Type B pancreatic cell (in vitro differentiated cells): ENCODE measurements around the gene SLITRK2. TPM values are rescaled to one million over a fixed set of nuclear protein-coding genes. Genes with fewer than 3 reads are reported as not detected.

Experiments
- DNase-seq: peaks from one replicate; pipeline ENCODE4 v3.0.0; 2021; ENCODE audit warnings: mixed read lengths; ENCODE audit not compliant: unreplicated experiment; ENCODE audit errors: extremely low spot score
- H3K27ac Mint-ChIP-seq: 2 replicates; pipeline ENCODE4 v1.8.0; 2021; ENCODE audit warnings: mild to moderate bottlenecking, mixed read lengths
- H3K27me3 Mint-ChIP-seq: 2 replicates; pipeline ENCODE4 v1.8.0; 2021; ENCODE audit warnings: mixed read lengths
- H3K36me3 Mint-ChIP-seq: 2 replicates; pipeline ENCODE4 v1.8.0; 2021; ENCODE audit warnings: mixed read lengths
- H3K4me1 Mint-ChIP-seq: one replicate; pipeline ENCODE4 v1.8.0; 2021; ENCODE audit warnings: mixed read lengths; ENCODE audit not compliant: unreplicated experiment
- H3K4me3 Mint-ChIP-seq: 2 replicates; pipeline ENCODE4 v1.8.0; 2021; ENCODE audit warnings: mild to moderate bottlenecking, mixed read lengths
- H3K9me3 Mint-ChIP-seq: 2 replicates; pipeline ENCODE4 v1.8.0; 2021; ENCODE audit warnings: mixed read lengths
- CTCF ChIP-seq: fragments of 200-600 bp; sonication (generic); conservative IDR thresholded peaks from 2 replicates; pipeline ENCODE4 v1.5.0; 2021; ENCODE audit warnings: antibody characterized with exemption, mild to moderate bottlenecking
- total RNA-seq: library from RNA; stranded (reverse); gene quantifications from 2 replicates; pipeline ENCODE4 v1.2.1, GENCODE V29; 2021; ENCODE audit warnings: low replicate concordance

The SLITRK2 gene
- total RNA-seq, 1 donor from 2014 or later, result 5.4 TPM

GRCh38 chrX:145823132-145823531 lies 5.5 kb downstream of the SLITRK2 start:
- Mint-ChIP-seq H3K4me3 (no peak overlapping the region), H3K4me1 (no peaks in the 10 kb centered on the region), H3K36me3 (no peaks in the 10 kb centered on the region), H3K27ac (no peak overlapping the region), H3K9me3 (peaks cover 3% of the 10 kb centered on the region), H3K27me3 (peaks cover 68% of the 10 kb centered on the region)
- no peak for TF ChIP-seq CTCF
- DNase-seq, result no peak

DNA sequence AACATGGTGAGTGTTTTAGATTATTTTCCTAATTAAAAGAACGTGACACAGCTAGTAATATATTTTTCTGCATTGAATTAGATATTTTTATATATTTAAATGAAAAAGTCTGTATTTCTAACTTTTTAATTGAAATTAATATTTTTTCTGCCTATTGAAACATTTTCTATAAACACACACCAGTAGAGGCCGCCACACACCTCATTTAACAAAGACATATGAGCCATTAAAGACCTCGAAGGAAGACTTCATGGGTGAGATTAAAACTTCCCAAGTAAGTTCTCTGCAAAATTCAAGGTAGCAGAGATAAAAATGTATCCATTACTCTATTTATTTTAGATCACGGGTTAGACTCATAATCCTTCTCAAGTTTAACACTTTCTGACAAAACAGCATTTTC lies 8.3 kb downstream of the SLITRK2 start:
- Mint-ChIP-seq H3K4me1 (no peaks in the 10 kb centered on the region), H3K4me3 (no peak overlapping the region), H3K36me3 (no peaks in the 10 kb centered on the region), H3K27me3 (peaks cover 44% of the 10 kb centered on the region), H3K9me3 (no peaks in the 10 kb centered on the region), H3K27ac (no peak overlapping the region)
- TF ChIP-seq CTCF, result peak; percentile 72
- no peak for DNase-seq

GRCh38 chrX:145826466-145826865 lies 8.8 kb downstream of the SLITRK2 start:
- no peaks in the 10 kb centered on the region for H3K36me3 Mint-ChIP-seq
- peaks cover 41% of the 10 kb centered on the region for H3K27me3 Mint-ChIP-seq
- no peak for DNase-seq
- H3K4me1 Mint-ChIP-seq, result no peaks in the 10 kb centered on the region
- no peak overlapping the region for H3K27ac Mint-ChIP-seq
- no peak for TF ChIP-seq CTCF
- H3K9me3 Mint-ChIP-seq, result no peaks in the 10 kb centered on the region
- no peak overlapping the region for H3K4me3 Mint-ChIP-seq

DNA sequence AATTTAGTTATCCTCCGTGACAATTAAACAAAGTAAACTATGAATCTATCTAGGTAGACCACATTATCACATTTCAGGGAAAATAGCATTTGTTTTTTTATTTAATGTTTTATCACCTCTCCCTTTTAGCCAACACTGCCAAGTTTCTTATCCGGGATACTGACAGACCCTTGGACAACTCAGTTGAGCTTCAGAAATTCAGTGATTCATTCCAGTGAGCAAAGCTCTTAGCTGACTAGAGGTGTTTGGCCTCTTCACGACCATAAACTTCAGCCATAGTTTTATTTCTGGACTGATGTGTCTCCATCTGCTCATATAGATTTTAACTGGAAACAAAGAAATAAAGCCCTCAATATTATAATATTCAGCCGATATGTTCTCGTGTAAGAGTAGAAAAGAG lies 15.2 kb downstream of the SLITRK2 start:
- H3K4me1 Mint-ChIP-seq, result no peaks in the 10 kb centered on the region
- no peak overlapping the region for H3K4me3 Mint-ChIP-seq
- no peaks in the 10 kb centered on the region for H3K9me3 Mint-ChIP-seq

DNA sequence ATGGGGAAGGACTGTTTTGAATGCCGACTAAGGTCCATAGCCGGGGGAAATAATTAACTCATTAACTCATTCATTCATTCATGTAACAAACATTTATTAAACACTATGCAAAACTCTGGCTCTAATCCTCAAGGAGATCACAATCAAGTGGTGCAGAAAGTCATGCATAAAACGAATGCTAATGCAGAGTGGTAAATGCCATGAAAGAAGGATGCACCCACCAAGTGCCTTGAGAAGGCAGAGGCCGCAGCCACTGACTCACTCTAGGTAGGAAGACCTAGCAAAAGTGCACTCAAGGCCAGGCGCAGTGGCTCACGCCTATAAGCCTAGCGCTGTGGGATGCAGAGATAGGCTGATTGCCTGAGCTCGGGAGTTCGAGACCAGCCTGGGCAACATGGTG lies 22.9 kb downstream of the SLITRK2 start:
- peaks cover 12% of the 10 kb centered on the region for H3K4me1 Mint-ChIP-seq
- no peak overlapping the region for H3K27ac Mint-ChIP-seq
- DNase-seq, result no peak
- H3K36me3 Mint-ChIP-seq, result no peaks in the 10 kb centered on the region
- no peaks in the 10 kb centered on the region for H3K9me3 Mint-ChIP-seq
- H3K4me3 Mint-ChIP-seq, result no peak overlapping the region
- H3K27me3 Mint-ChIP-seq, result no peaks in the 10 kb centered on the region
- no peak for TF ChIP-seq CTCF

More for the DNA sequence above, 15.2 kb downstream of the SLITRK2 start:
- no peaks in the 10 kb centered on the region for H3K27me3 Mint-ChIP-seq
- H3K36me3 Mint-ChIP-seq, result no peaks in the 10 kb centered on the region
- no peak for DNase-seq
- TF ChIP-seq CTCF, result no peak
- H3K27ac Mint-ChIP-seq, result no peak overlapping the region
